CD14-positive monocyte (primary cell): ENCODE measurements around the gene SHROOM4. TPM values are rescaled to one million over a fixed set of nuclear protein-coding genes. Genes with fewer than 3 reads are reported as not detected.

ENCODE experiments used
- DNase-seq, 3 donors: peaks; one replicate each; pipeline ENCODE4 v3.0.0-alpha.2; 2011 to 2022
- H2AFZ ChIP-seq: 2 replicates; pipeline ENCODE4 v1.6.0; 2012; ENCODE audit warnings: mild to moderate bottlenecking, low read depth, low read length, inconsistent platforms; ENCODE audit not compliant: insufficient read depth, poor library complexity, severe bottlenecking
- H3K27ac ChIP-seq, 2 donors: 1 replicate in 1 of 2; 2 replicates in 1 of 2; pipeline ENCODE4 v1.5.1; 2012 to 2013; ENCODE audit warnings: low read length in 2 of 2, control low read depth in 1 of 2, inconsistent platforms in 1 of 2, low read depth in 1 of 2, mild to moderate bottlenecking in 1 of 2
- H3K27me3 ChIP-seq, 2 donors: one replicate each; pipeline versions ENCODE4 v1.6.0 to v1.6.1; 2011 to 2013; ENCODE audit warnings: low read length in 2 of 2; ENCODE audit not compliant: control insufficient read depth in 2 of 2, insufficient read depth in 2 of 2
- H3K36me3 ChIP-seq, 2 donors: replicated peaks in 1 of 2; 1 replicate in 1 of 2; 2 replicates in 1 of 2; pipeline versions ENCODE4 v1.5.1 to v1.6.1; 2012 to 2013; ENCODE audit warnings: low read length in 2 of 2, control low read depth in 1 of 2, inconsistent platforms in 1 of 2, mild to moderate bottlenecking in 1 of 2; ENCODE audit not compliant: insufficient read depth in 2 of 2, control insufficient read depth in 1 of 2
- H3K4me1 ChIP-seq, 2 donors: 1 replicate in 1 of 2; 2 replicates in 1 of 2; pipeline versions ENCODE4 v1.5.1 to v1.6.1; 2012 to 2013; ENCODE audit warnings: low read length in 2 of 2, control low read depth in 1 of 2, inconsistent platforms in 1 of 2, mild to moderate bottlenecking in 1 of 2, moderate library complexity in 1 of 2; ENCODE audit not compliant: insufficient read depth in 2 of 2, control insufficient read depth in 1 of 2
- H3K4me2 ChIP-seq: replicated peaks from 2 replicates; pipeline ENCODE3; 2012; ENCODE audit warnings: low read length, moderate library complexity, mild to moderate bottlenecking; ENCODE audit not compliant: poor library complexity, severe bottlenecking; ENCODE audit errors: extremely low read depth
- H3K4me3 ChIP-seq, 3 experiments: fragments of 200-600 bp in 1 of 3; sonication (generic) in 1 of 3; replicated peaks in 1 of 3; 1 replicate in 2 of 3; 2 replicates in 1 of 3; pipeline ENCODE4 v1.5.1; 2011 to 2013; ENCODE audit warnings: low read length in 3 of 3, mild to moderate bottlenecking in 3 of 3, control low read depth in 2 of 3, low read depth in 2 of 3, inconsistent platforms in 1 of 3, moderate library complexity in 1 of 3
- H3K79me2 ChIP-seq: 2 replicates; pipeline ENCODE4 v1.6.0; 2012; ENCODE audit warnings: mild to moderate bottlenecking, control low read depth, inconsistent platforms, low read length, moderate library complexity; ENCODE audit not compliant: insufficient read depth
- H3K9ac ChIP-seq: 2 replicates; pipeline ENCODE4 v1.6.0; 2017; ENCODE audit warnings: low read length, mild to moderate bottlenecking; ENCODE audit not compliant: insufficient read depth, poor library complexity, severe bottlenecking
- H3K9me3 ChIP-seq, 2 donors: replicated peaks in 1 of 2; 1 replicate in 1 of 2; 2 replicates in 1 of 2; pipeline versions ENCODE4 v1.5.1 to v1.6.1; 2012 to 2013; ENCODE audit warnings: low read length in 2 of 2, control low read depth in 1 of 2; ENCODE audit not compliant: control insufficient read depth in 1 of 2, insufficient read depth in 1 of 2
- H4K20me1 ChIP-seq: 2 replicates; pipeline ENCODE4 v1.6.0; 2012; ENCODE audit warnings: mild to moderate bottlenecking, low read length, control low read depth, moderate library complexity; ENCODE audit not compliant: insufficient read depth
- H3K27ac Mint-ChIP-seq, 7 donors: one replicate each; pipeline ENCODE4 v1.8.0; 2020; ENCODE audit warnings: mild to moderate bottlenecking in 7 of 7, mixed read lengths in 7 of 7, moderate library complexity in 6 of 7, inconsistent platforms in 2 of 7
- H3K27me3 Mint-ChIP-seq, 3 donors: one replicate each; pipeline ENCODE4 v1.8.0; 2021 to 2022; ENCODE audit warnings: low read depth in 3 of 3, mild to moderate bottlenecking in 3 of 3, mixed read lengths in 3 of 3, moderate library complexity in 3 of 3, inconsistent platforms in 1 of 3
- H3K36me3 Mint-ChIP-seq, 2 donors: one replicate each; pipeline ENCODE4 v1.8.0; 2020; ENCODE audit warnings: mixed read lengths in 2 of 2, inconsistent platforms in 1 of 2, mild to moderate bottlenecking in 1 of 2
- H3K4me1 Mint-ChIP-seq: one replicate; pipeline ENCODE4 v1.8.0; 2020; ENCODE audit warnings: mild to moderate bottlenecking, mixed read lengths
- H3K4me3 Mint-ChIP-seq, 2 donors: one replicate each; pipeline ENCODE4 v1.8.0; 2020; ENCODE audit warnings: mild to moderate bottlenecking in 2 of 2, mixed read lengths in 2 of 2, moderate library complexity in 1 of 2
- H3K9me3 Mint-ChIP-seq, 7 donors: one replicate each; pipeline ENCODE4 v1.8.0; 2020 to 2022; ENCODE audit warnings: mixed read lengths in 7 of 7, mild to moderate bottlenecking in 6 of 7, moderate library complexity in 6 of 7, inconsistent platforms in 2 of 7
- WGBS: methylation state at CpG from one replicate; pipeline ENCODE4 v1.1.5; 2013; ENCODE audit warnings: missing lambda C conversion rate; ENCODE audit not compliant: insufficient coverage; 5-methylcytosine and 5-hydroxymethylcytosine counted together
- intact Hi-C, 2 donors: fragments of 100-400 bp; cut with micrococcal nuclease; formaldehyde crosslinking; loops; one replicate each; pipeline versions ENCODE4 v1.15.0 to v1.15.1; 2023
- polyA plus RNA-seq, 3 donors: library from polyadenylated mRNA; depleted of rRNA in 1 of 3; unstranded in 2 of 3; stranded (reverse) in 1 of 3; fragments of 300-500 nt in 2 of 3; fragments of >200 nt in 1 of 3; fragmentation: Illumina TruSeq in 2 of 3; gene quantifications; 1 replicate in 2 of 3; 2 replicates in 1 of 3; pipeline ENCODE4 v1.2.3, GENCODE V29; 2012 to 2021
- TF ChIP-seq, protein P1 (sequence below): fragments of 200-600 bp; IDR thresholded peaks from one replicate; pipeline ENCODE4 v1.8.0; 2022; ENCODE audit warnings: antibody characterized with exemption, mild to moderate bottlenecking

SHROOM4 gene
- polyA plus RNA-seq, 3 donors: under 0.01 TPM; not detected in 2

- H3K9me3 ChIP-seq: no peaks in the 10 kb centered on the region
- Mint-ChIP-seq H3K4me3 (no peak overlapping the region), H3K36me3 (no peaks in the 10 kb centered on the region), H3K27me3 (peaks cover 0 to 9% (median 0%) of the 10 kb centered on the region in 3 donors), H3K9me3 (peaks cover 0 to 12% (median 4%) of the 10 kb centered on the region in 7 donors), H3K27ac (no peak overlapping the region), H3K4me1 (no peaks in the 10 kb centered on the region)
- peaks cover 0 to 2% of the 10 kb centered on the region in 2 donors for H3K27me3 ChIP-seq
- no peaks in the 10 kb centered on the region for H3K36me3 ChIP-seq
- no peak for DNase-seq
- no peak overlapping the region for H3K4me3 ChIP-seq
- no peak overlapping the region for H3K9ac ChIP-seq
- H3K4me2 ChIP-seq: no peak overlapping the region
- no peaks in the 10 kb centered on the region for H3K4me1 ChIP-seq
- no peak overlapping the region for H2AFZ ChIP-seq
- intact Hi-C loops: no loop called here
- no peak overlapping the region for H3K27ac ChIP-seq
- H4K20me1 ChIP-seq: no peaks in the 10 kb centered on the region
- WGBS: no CpG with 5 or more reads among the region's 1 CpG
- H3K79me2 ChIP-seq: no peaks in the 10 kb centered on the region
- TF ChIP-seq, protein P1, sequence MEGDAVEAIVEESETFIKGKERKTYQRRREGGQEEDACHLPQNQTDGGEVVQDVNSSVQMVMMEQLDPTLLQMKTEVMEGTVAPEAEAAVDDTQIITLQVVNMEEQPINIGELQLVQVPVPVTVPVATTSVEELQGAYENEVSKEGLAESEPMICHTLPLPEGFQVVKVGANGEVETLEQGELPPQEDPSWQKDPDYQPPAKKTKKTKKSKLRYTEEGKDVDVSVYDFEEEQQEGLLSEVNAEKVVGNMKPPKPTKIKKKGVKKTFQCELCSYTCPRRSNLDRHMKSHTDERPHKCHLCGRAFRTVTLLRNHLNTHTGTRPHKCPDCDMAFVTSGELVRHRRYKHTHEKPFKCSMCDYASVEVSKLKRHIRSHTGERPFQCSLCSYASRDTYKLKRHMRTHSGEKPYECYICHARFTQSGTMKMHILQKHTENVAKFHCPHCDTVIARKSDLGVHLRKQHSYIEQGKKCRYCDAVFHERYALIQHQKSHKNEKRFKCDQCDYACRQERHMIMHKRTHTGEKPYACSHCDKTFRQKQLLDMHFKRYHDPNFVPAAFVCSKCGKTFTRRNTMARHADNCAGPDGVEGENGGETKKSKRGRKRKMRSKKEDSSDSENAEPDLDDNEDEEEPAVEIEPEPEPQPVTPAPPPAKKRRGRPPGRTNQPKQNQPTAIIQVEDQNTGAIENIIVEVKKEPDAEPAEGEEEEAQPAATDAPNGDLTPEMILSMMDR: no peak
These were observed 199.5 kb downstream of the SHROOM4 start for GRCh38 chrX:50614460-50614859.

GRCh38 chrX:50613846-50614245 is 200.1 kb downstream of the SHROOM4 start:
- intact Hi-C loops: no loop called here
- Histone ChIP-seq H3K79me2 (no peaks in the 10 kb centered on the region), H3K4me1 (no peaks in the 10 kb centered on the region), H3K9me3 (no peaks in the 10 kb centered on the region), H3K27me3 (peaks cover 0 to 2% of the 10 kb centered on the region in 2 donors), H3K36me3 (no peaks in the 10 kb centered on the region), H3K9ac (no peak overlapping the region), H4K20me1 (no peaks in the 10 kb centered on the region), H2AFZ (no peak overlapping the region), H3K4me2 (no peak overlapping the region), H3K27ac (no peak overlapping the region), H3K4me3 (no peak overlapping the region)
- TF ChIP-seq, protein P1: no peak
- Mint-ChIP-seq H3K27ac (no peak overlapping the region), H3K27me3 (peaks cover 0 to 6% (median 0%) of the 10 kb centered on the region in 3 donors), H3K4me1 (no peaks in the 10 kb centered on the region), H3K9me3 (peaks cover 0 to 12% (median 4%) of the 10 kb centered on the region in 7 donors), H3K36me3 (no peaks in the 10 kb centered on the region), H3K4me3 (no peak overlapping the region)
- WGBS: no CpG with 5 or more reads among the region's 2 CpGs
- DNase-seq: no peak
